HL-60 (cell line): Measurements from ENCODE around the gene SUPT20HL1.

Experiments
- POLR2AphosphoS5 ChIP-seq: IDR thresholded peaks from 2 replicates; pipeline ENCODE4 v1.6.1; 2012; ENCODE audit warnings: low read depth
- TF ChIP-seq, protein P1 (sequence below): IDR thresholded peaks from one replicate; pipeline ENCODE4 v1.5.1; 2011; ENCODE audit warnings: low read length, control low read depth, inconsistent platforms; ENCODE audit not compliant: insufficient read depth
- TF ChIP-seq, protein P2 (sequence below): IDR thresholded peaks from 2 replicates; pipeline ENCODE4 v1.6.1; 2012; ENCODE audit warnings: low read depth; ENCODE audit not compliant: insufficient replicate concordance

DNA sequence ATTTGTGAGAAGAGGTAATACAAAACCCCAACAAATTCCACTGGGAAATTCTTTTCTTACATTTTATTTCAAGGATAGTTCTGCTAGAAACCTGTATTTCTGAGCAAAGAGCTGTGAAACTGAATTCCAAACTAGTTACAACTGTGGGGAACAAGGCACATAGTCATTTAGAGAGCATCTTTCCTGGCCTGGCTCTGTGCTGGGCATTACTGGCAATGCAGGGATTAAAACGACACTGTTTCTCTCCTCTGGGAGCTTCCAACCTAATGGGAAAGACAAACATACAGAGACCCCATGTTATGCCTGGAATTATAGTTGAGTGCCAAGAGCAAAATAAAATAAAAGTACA is 36.5 kb downstream of the SUPT20HL1 start:
- TF ChIP-seq, protein P1, sequence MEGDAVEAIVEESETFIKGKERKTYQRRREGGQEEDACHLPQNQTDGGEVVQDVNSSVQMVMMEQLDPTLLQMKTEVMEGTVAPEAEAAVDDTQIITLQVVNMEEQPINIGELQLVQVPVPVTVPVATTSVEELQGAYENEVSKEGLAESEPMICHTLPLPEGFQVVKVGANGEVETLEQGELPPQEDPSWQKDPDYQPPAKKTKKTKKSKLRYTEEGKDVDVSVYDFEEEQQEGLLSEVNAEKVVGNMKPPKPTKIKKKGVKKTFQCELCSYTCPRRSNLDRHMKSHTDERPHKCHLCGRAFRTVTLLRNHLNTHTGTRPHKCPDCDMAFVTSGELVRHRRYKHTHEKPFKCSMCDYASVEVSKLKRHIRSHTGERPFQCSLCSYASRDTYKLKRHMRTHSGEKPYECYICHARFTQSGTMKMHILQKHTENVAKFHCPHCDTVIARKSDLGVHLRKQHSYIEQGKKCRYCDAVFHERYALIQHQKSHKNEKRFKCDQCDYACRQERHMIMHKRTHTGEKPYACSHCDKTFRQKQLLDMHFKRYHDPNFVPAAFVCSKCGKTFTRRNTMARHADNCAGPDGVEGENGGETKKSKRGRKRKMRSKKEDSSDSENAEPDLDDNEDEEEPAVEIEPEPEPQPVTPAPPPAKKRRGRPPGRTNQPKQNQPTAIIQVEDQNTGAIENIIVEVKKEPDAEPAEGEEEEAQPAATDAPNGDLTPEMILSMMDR = no peak
- TF ChIP-seq, protein P2, sequence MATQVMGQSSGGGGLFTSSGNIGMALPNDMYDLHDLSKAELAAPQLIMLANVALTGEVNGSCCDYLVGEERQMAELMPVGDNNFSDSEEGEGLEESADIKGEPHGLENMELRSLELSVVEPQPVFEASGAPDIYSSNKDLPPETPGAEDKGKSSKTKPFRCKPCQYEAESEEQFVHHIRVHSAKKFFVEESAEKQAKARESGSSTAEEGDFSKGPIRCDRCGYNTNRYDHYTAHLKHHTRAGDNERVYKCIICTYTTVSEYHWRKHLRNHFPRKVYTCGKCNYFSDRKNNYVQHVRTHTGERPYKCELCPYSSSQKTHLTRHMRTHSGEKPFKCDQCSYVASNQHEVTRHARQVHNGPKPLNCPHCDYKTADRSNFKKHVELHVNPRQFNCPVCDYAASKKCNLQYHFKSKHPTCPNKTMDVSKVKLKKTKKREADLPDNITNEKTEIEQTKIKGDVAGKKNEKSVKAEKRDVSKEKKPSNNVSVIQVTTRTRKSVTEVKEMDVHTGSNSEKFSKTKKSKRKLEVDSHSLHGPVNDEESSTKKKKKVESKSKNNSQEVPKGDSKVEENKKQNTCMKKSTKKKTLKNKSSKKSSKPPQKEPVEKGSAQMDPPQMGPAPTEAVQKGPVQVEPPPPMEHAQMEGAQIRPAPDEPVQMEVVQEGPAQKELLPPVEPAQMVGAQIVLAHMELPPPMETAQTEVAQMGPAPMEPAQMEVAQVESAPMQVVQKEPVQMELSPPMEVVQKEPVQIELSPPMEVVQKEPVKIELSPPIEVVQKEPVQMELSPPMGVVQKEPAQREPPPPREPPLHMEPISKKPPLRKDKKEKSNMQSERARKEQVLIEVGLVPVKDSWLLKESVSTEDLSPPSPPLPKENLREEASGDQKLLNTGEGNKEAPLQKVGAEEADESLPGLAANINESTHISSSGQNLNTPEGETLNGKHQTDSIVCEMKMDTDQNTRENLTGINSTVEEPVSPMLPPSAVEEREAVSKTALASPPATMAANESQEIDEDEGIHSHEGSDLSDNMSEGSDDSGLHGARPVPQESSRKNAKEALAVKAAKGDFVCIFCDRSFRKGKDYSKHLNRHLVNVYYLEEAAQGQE = no peak
- no peak for TF ChIP-seq POLR2AphosphoS5
